ENCODE measurements around the gene C1QTNF9. TPM values are rescaled to one million over a fixed set of nuclear protein-coding genes. Genes with fewer than 3 reads are reported as not detected.

Gene C1QTNF9
- total RNA-seq, 2 experiments from 2014 or later: not detected

DNA sequence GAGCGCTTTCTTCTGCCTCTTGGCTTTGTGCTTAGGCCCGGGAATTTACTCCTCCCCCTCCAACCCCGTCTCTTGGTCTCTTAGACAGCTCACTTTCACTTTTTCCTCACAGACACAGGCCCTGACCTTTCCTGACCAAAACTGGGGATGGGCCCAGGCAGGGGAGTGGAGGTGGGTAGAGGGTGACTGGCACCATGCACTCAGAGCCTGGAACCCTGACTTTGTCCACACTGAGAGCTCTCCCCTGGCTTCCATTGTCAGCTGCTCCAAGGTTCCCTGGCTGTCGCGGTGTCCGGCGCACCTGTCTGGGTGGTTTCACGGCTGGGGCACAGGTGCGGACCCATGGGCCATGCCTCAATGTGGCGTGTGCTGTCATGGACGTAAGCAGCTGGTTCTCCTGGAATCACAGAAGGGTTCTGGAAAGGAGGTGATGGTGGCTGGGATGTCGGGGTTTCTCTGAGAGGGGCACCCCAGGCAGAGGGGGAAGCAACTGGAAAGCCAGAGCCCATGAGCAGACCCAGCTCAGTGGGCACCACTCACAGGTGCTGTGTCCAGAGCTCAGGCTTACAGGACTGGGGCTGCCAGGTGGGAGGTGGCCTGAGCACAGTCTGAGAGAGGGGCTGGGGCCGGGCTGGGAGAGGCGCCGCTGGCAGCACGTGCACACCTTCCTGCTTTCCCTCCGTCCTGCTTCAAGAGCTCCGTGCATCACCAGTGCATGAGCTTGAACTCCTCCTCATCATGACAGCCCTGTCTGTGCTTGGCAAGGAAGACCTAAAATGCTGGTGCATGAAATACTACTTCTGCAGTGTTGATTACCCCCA is 28.0 kb upstream of the C1QTNF9 start:
- Mint-ChIP-seq H3K4me3 (no peak overlapping the region), H3K27ac (peak overlapping the region; percentile 60), H3K27me3 (no peaks in the 10 kb centered on the region), H3K9me3 (no peaks in the 10 kb centered on the region), H3K36me3 (peaks cover 39% of the 10 kb centered on the region), H3K4me1 (ENCODE audit: low read depth) (peaks cover 56% of the 10 kb centered on the region)
- CTCF ChIA-PET: interaction anchor here (1.1 kb wide), 1 partner anchor 50 kb away, joined by 3 read pairs; no protein-coding TSS in a partner anchor
- DNase-seq: no peak
- intact Hi-C loops (cut with micrococcal nuclease): no loop called here
- POLR2A ChIA-PET: interaction anchor here (1.5 kb wide), 1 partner anchor 11 kb away, joined by 6 read pairs; no protein-coding TSS in a partner anchor

DNA sequence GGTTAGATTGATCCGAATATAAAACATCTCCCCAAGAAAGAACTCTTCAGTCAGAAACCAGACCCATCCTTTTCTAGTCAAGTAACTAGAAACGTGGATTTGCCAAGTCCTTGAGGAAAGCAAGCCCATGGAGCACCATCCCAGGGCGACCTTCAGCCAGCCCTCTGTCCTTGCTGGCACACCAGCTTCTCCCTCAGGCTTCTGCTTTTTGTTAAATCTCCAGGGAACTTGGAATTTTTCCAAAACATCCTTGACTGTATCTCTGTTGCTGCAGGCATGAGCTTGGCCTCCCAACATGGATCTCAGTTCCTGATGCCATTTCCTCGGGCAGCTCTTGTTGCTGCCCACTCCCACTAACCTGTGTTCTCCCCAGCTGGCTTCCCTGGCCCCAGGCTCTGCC is 27.1 kb upstream of the C1QTNF9 start:
- intact Hi-C loops (cut with micrococcal nuclease): no loop called here
- Mint-ChIP-seq H3K27ac (no peak overlapping the region), H3K4me1 (ENCODE audit: low read depth) (peaks cover 49% of the 10 kb centered on the region), H3K36me3 (peaks cover 47% of the 10 kb centered on the region), H3K27me3 (no peaks in the 10 kb centered on the region), H3K4me3 (no peak overlapping the region), H3K9me3 (no peaks in the 10 kb centered on the region)
- DNase-seq: peak; percentile 3
- ChIA-PET POLR2A (interaction anchor here (1.0 to 1.5 kb wide), 2 partner anchors 12 to 15 kb away, joined by 3 to 6 read pairs; no protein-coding TSS in a partner anchor), CTCF (interaction anchor here (1.1 kb wide), 1 partner anchor 51 kb away, joined by 3 read pairs; no protein-coding TSS in a partner anchor)

- no peak for DNase-seq
- intact Hi-C loops (cut with micrococcal nuclease): no loop called here
- H3K27me3 Mint-ChIP-seq: no peaks in the 10 kb centered on the region
- H3K27ac Mint-ChIP-seq: no peak overlapping the region
- peaks cover 23% of the 10 kb centered on the region for H3K4me1 Mint-ChIP-seq (ENCODE audit: low read depth)
- ChIA-PET POLR2A (interaction anchor here (1.0 kb wide), 2 partner anchors 8 to 15 kb away, joined by 3 read pairs; no protein-coding TSS in a partner anchor), CTCF (no interaction called here)
- H3K9me3 Mint-ChIP-seq: no peaks in the 10 kb centered on the region
- H3K36me3 Mint-ChIP-seq: peaks cover 62% of the 10 kb centered on the region
- H3K4me3 Mint-ChIP-seq: no peak overlapping the region
Observed at GRCh38 chr13:24284889-24285565, 24.4 kb upstream of the C1QTNF9 start.

GRCh38 chr13:24286624-24287023 is 22.8 kb upstream of the C1QTNF9 start:
- no peak overlapping the region for H3K27ac Mint-ChIP-seq
- H3K27me3 Mint-ChIP-seq: no peaks in the 10 kb centered on the region
- H3K4me3 Mint-ChIP-seq: no peak overlapping the region
- no peak for DNase-seq
- H3K9me3 Mint-ChIP-seq: no peaks in the 10 kb centered on the region
- peaks cover 70% of the 10 kb centered on the region for H3K36me3 Mint-ChIP-seq
- peaks cover 11% of the 10 kb centered on the region for H3K4me1 Mint-ChIP-seq (ENCODE audit: low read depth)
- CTCF ChIA-PET: no interaction called here
- intact Hi-C loops (cut with micrococcal nuclease): no loop called here
- POLR2A ChIA-PET: no interaction called here

- H3K27ac Mint-ChIP-seq: no peak overlapping the region
- peaks cover 4% of the 10 kb centered on the region for H3K4me1 Mint-ChIP-seq (ENCODE audit: low read depth)
- intact Hi-C loops (cut with micrococcal nuclease): no loop called here
- H3K27me3 Mint-ChIP-seq: no peaks in the 10 kb centered on the region
- ChIA-PET POLR2A (no interaction called here), CTCF (no interaction called here)
- H3K36me3 Mint-ChIP-seq: peaks cover 73% of the 10 kb centered on the region
- DNase-seq: no peak
- no peak overlapping the region for H3K4me3 Mint-ChIP-seq
- H3K9me3 Mint-ChIP-seq: no peaks in the 10 kb centered on the region
Observed at GRCh38 chr13:24287748-24288287, 21.6 kb upstream of the C1QTNF9 start.

GRCh38 chr13:24288870-24289269 is 20.5 kb upstream of the C1QTNF9 start:
- no peaks in the 10 kb centered on the region for H3K27me3 Mint-ChIP-seq
- H3K4me1 Mint-ChIP-seq (ENCODE audit: low read depth): no peaks in the 10 kb centered on the region
- H3K27ac Mint-ChIP-seq: no peak overlapping the region
- H3K36me3 Mint-ChIP-seq: peaks cover 72% of the 10 kb centered on the region
- ChIA-PET CTCF (no interaction called here), POLR2A (no interaction called here)
- no peaks in the 10 kb centered on the region for H3K9me3 Mint-ChIP-seq
- no peak for DNase-seq
- intact Hi-C loops (cut with micrococcal nuclease): no loop called here
- no peak overlapping the region for H3K4me3 Mint-ChIP-seq

GRCh38 chr13:24290280-24290932 is 19.0 kb upstream of the C1QTNF9 start:
- Mint-ChIP-seq H3K4me3 (no peak overlapping the region), H3K9me3 (no peaks in the 10 kb centered on the region), H3K27me3 (no peaks in the 10 kb centered on the region), H3K27ac (no peak overlapping the region), H3K4me1 (ENCODE audit: low read depth) (no peaks in the 10 kb centered on the region), H3K36me3 (peaks cover 72% of the 10 kb centered on the region)
- ChIA-PET POLR2A (no interaction called here), CTCF (interaction anchor here (0.8 kb wide), 1 partner anchor 16 kb away, joined by 4 read pairs; no protein-coding TSS in a partner anchor)
- intact Hi-C loops (cut with micrococcal nuclease): no loop called here
- no peak for DNase-seq

DNA sequence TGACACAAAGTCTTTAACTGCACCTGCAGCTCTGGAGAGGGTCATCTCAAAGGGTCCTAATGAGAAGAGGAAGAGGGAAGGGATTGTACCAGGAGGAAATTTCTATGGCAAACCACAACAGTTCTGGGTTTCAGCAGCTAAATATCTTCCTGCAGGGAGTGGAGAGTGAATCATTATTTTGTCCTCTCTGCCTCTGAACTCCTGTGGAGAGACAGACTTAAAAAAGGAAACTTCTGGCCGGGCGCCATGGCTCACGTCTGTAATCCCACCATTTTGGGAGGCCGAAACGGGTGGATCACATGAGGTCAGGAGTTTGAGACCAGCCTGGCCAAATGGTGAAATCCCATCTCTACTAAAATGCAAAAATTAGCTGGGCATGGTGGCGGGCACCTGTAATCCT is 16.9 kb upstream of the C1QTNF9 start:
- H3K9me3 Mint-ChIP-seq: no peaks in the 10 kb centered on the region
- H3K27ac Mint-ChIP-seq: no peak overlapping the region
- H3K4me3 Mint-ChIP-seq: no peak overlapping the region
- H3K36me3 Mint-ChIP-seq: peaks cover 72% of the 10 kb centered on the region
- intact Hi-C loops (cut with micrococcal nuclease): no loop called here
- DNase-seq: no peak
- ChIA-PET CTCF (interaction anchor here (0.7 to 0.9 kb wide), 2 partner anchors 44 to 703 kb away, joined by 3 read pairs; no protein-coding TSS in a partner anchor), POLR2A (interaction anchor here (1.2 kb wide), 1 partner anchor 8 kb away, joined by 3 read pairs; no protein-coding TSS in a partner anchor)
- H3K4me1 Mint-ChIP-seq (ENCODE audit: low read depth): no peaks in the 10 kb centered on the region
- no peaks in the 10 kb centered on the region for H3K27me3 Mint-ChIP-seq

DNA sequence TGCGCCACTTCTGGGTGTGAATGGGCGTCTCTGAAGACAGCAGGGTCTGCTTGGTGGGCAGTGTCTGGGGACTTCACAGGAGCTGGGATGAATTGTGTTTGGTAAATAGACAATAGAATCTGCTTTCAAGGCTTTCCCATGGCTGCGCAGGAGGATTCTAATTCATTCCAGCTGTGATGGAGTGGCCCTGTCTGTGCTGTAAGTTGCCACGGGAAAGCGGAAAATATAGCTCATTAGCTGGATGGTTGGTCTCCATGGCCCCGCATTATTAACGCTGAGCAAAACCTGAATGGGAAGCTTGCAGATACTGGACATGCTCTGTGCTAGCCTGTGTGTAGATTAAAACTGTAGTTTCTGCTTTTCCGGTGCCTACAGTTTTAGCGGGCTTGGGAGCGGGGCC is 15.6 kb upstream of the C1QTNF9 start:
- ChIA-PET CTCF (interaction anchor here (0.5 to 1.1 kb wide), 2 partner anchors 8 to 65 kb away, joined by 3 read pairs; no protein-coding TSS in a partner anchor), POLR2A (interaction anchor here (0.7 kb wide), 1 partner anchor 25 kb away, joined by 3 read pairs; no protein-coding TSS in a partner anchor)
- no peak overlapping the region for H3K27ac Mint-ChIP-seq
- peaks cover 73% of the 10 kb centered on the region for H3K36me3 Mint-ChIP-seq
- no peak overlapping the region for H3K4me3 Mint-ChIP-seq
- intact Hi-C loops (cut with micrococcal nuclease): no loop called here
- no peaks in the 10 kb centered on the region for H3K27me3 Mint-ChIP-seq
- no peaks in the 10 kb centered on the region for H3K9me3 Mint-ChIP-seq
- no peak for DNase-seq
- no peaks in the 10 kb centered on the region for H3K4me1 Mint-ChIP-seq (ENCODE audit: low read depth)

GRCh38 chr13:24299488-24300114 is 9.8 kb upstream of the C1QTNF9 start:
- no peaks in the 10 kb centered on the region for H3K9me3 Mint-ChIP-seq
- H3K27me3 Mint-ChIP-seq: no peaks in the 10 kb centered on the region
- ChIA-PET CTCF (no interaction called here), POLR2A (no interaction called here)
- no peak overlapping the region for H3K4me3 Mint-ChIP-seq
- peaks cover 80% of the 10 kb centered on the region for H3K36me3 Mint-ChIP-seq
- H3K4me1 Mint-ChIP-seq (ENCODE audit: low read depth): no peaks in the 10 kb centered on the region
- intact Hi-C loops (cut with micrococcal nuclease): no loop called here
- DNase-seq: no peak
- H3K27ac Mint-ChIP-seq: no peak overlapping the region

GRCh38 chr13:24301434-24301833 is 7.9 kb upstream of the C1QTNF9 start:
- CTCF ChIA-PET: no interaction called here
- intact Hi-C loops (cut with micrococcal nuclease): no loop called here
- no peaks in the 10 kb centered on the region for H3K9me3 Mint-ChIP-seq
- H3K27ac Mint-ChIP-seq: no peak overlapping the region
- H3K36me3 Mint-ChIP-seq: peaks cover 79% of the 10 kb centered on the region
- H3K27me3 Mint-ChIP-seq: no peaks in the 10 kb centered on the region
- POLR2A ChIA-PET: no interaction called here
- no peak overlapping the region for H3K4me3 Mint-ChIP-seq
- no peak for DNase-seq
- no peaks in the 10 kb centered on the region for H3K4me1 Mint-ChIP-seq (ENCODE audit: low read depth)
